Cardiac muscle cell (in vitro differentiated cells and primary cell): ENCODE data around the gene KLHL17. TPM values are rescaled to one million over a fixed set of nuclear protein-coding genes. Genes with fewer than 3 reads are reported as not detected.

Experiments used
- DNase-seq, 2 donors: peaks; one replicate each; pipeline versions ENCODE4 v3.0.0 to v3.0.0-alpha.2; 2010 to 2017; ENCODE audit warnings: low read depth in 1 of 2, low spot score in 1 of 2
- H3K27ac ChIP-seq: fragments of 200-600 bp; sonication (generic); 2 replicates; pipeline ENCODE4 v1.5.1; 2016
- H3K27me3 ChIP-seq: fragments of 200-600 bp; sonication (generic); 2 replicates; pipeline ENCODE4 v1.6.0; 2016; ENCODE audit warnings: control low read depth
- H3K36me3 ChIP-seq: fragments of 200-600 bp; sonication (generic); 2 replicates; pipeline ENCODE4 v1.5.1; 2016; ENCODE audit warnings: control low read depth
- H3K4me1 ChIP-seq: fragments of 200-600 bp; sonication (generic); 2 replicates; pipeline ENCODE4 v1.8.1; 2017; ENCODE audit warnings: low read depth, mild to moderate bottlenecking, mixed run types
- H3K4me3 ChIP-seq: fragments of 200-600 bp; sonication (generic); 2 replicates; pipeline ENCODE4 v1.5.1; 2016; ENCODE audit warnings: mild to moderate bottlenecking
- H3K9me3 ChIP-seq: fragments of 200-600 bp; sonication (generic); 2 replicates; pipeline ENCODE4 v1.5.1; 2017; ENCODE audit warnings: low read depth, mild to moderate bottlenecking, control low read depth
- polyA plus RNA-seq: library from polyadenylated mRNA; unstranded; fragments of >200 nt; fragmentation: Nextera tagmentation; extraction: Ambion mirVana; gene quantifications from 2 replicates; pipeline ENCODE4 v1.2.1, GENCODE V29; 2016
- total RNA-seq: library from RNA; depleted of rRNA; stranded (reverse); fragments of >200 nt; gene quantifications from 2 replicates; pipeline ENCODE4 v1.2.3, GENCODE V29; 2016
- TF ChIP-seq, protein P1 (sequence below): IDR thresholded peaks from 2 replicates; pipeline ENCODE4 v1.5.1; 2012; ENCODE audit warnings: low read depth, mild to moderate bottlenecking, low read length

Gene KLHL17
- total RNA-seq (16.2 and 42.9 TPM in 2 replicates), polyA plus RNA-seq (31.5 and 40.6 TPM in 2 replicates)

DNA sequence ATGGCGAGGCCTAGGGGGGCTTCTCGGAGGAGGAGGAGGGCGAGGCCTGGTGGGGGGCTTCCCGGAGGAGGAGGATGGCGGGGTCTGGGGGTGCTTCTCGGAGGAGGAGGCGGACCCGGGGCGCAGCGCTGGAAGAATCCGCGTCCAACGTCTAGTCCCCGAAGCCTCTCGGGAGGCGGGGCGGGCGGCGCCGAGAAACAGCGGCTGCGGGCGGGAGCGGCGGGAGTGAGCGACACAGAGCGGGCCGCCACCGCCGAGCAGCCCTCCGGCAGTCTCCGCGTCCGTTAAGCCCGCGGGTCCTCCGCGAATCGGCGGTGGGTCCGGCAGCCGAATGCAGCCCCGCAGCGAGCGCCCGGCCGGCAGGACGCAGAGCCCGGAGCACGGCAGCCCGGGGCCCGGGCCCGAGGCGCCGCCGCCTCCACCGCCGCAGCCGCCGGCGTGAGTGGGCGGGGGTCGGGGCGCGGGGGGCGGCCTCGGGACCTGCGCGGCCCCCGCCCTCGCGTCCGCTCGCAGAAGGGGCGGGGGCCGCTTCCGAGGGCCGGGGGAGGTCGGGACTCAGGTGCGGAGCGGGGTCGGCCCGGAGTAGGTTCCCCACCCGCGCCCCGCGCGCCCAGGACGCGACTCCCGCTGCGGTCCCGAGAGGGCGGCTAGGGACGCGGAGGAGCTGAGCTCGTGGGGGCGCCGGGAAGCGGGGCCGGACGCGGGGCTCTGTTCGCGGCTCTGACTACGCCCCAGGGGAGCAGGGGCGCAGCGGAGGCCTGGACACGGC lies at the start of gene KLHL17:
Gene KLHL17, plus strand, starts transcription at position 222 of the 769 bp plus-strand sequence. Its CDS starts 110 bp downstream, at position 332.
- H3K27ac ChIP-seq: no peak within 1 kb of the TSS

DNA sequence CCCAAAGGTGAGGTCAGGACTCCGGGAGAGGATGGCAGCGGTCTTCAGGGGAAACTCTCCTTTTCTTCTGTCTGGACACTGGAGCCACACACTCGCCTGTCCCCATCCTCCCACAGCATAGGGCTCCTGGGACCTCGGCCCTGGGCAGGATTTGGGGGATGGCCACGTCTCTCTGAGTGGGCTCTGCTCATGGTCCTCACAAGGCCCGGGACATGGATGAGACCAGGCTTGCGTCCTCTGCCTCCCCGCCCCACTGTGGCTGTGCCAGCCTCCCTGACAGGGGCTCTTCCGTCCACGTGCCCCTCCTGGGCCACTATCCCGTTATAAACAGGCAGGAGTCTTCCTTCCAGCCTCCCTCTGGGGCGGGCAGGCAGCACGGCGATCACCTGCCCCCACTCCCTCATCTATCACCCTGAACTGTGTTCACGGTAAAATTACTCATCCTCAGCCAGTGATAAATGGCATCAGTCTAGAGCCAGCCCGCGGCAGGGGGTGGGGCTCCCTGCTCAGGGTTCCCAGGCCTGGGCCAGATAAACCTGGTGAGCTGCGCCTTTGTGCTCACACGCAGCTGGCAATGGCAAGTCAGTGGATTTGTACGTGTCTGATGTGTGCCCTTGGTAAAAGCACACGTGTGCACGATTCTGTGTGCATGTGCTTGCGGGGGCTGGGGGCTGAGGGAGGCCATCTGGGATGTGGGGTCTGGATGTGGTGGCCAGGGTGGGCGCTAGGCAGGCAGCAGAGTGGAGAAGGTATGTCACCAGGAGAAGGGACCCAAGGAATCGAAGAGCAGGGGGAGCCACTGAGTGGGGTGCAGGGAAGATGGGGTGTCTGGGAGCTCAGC lies 49.3 kb upstream of the KLHL17 start:
- TF ChIP-seq, protein P1, sequence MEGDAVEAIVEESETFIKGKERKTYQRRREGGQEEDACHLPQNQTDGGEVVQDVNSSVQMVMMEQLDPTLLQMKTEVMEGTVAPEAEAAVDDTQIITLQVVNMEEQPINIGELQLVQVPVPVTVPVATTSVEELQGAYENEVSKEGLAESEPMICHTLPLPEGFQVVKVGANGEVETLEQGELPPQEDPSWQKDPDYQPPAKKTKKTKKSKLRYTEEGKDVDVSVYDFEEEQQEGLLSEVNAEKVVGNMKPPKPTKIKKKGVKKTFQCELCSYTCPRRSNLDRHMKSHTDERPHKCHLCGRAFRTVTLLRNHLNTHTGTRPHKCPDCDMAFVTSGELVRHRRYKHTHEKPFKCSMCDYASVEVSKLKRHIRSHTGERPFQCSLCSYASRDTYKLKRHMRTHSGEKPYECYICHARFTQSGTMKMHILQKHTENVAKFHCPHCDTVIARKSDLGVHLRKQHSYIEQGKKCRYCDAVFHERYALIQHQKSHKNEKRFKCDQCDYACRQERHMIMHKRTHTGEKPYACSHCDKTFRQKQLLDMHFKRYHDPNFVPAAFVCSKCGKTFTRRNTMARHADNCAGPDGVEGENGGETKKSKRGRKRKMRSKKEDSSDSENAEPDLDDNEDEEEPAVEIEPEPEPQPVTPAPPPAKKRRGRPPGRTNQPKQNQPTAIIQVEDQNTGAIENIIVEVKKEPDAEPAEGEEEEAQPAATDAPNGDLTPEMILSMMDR: no peak
- Histone ChIP-seq H3K27me3 (no peaks in the 10 kb centered on the region), H3K27ac (no peak overlapping the region), H3K4me3 (no peak overlapping the region), H3K36me3 (no peaks in the 10 kb centered on the region), H3K4me1 (peaks cover 7% of the 10 kb centered on the region), H3K9me3 (no peaks in the 10 kb centered on the region)
- DNase-seq: no peak

More for the DNA sequence above, at the start of gene KLHL17:
- Histone ChIP-seq H3K27me3 (peaks cover 8% of the 10 kb centered on the region), H3K9me3 (no peaks in the 10 kb centered on the region), H3K36me3 (peaks cover 7% of the 10 kb centered on the region), H3K4me1 (peaks cover 3% of the 10 kb centered on the region), H3K4me3 (peak within 1 kb of the TSS; percentile 94)
- TF ChIP-seq, protein P1: no peak
- DNase-seq: peak; percentile 75 to 78

DNA sequence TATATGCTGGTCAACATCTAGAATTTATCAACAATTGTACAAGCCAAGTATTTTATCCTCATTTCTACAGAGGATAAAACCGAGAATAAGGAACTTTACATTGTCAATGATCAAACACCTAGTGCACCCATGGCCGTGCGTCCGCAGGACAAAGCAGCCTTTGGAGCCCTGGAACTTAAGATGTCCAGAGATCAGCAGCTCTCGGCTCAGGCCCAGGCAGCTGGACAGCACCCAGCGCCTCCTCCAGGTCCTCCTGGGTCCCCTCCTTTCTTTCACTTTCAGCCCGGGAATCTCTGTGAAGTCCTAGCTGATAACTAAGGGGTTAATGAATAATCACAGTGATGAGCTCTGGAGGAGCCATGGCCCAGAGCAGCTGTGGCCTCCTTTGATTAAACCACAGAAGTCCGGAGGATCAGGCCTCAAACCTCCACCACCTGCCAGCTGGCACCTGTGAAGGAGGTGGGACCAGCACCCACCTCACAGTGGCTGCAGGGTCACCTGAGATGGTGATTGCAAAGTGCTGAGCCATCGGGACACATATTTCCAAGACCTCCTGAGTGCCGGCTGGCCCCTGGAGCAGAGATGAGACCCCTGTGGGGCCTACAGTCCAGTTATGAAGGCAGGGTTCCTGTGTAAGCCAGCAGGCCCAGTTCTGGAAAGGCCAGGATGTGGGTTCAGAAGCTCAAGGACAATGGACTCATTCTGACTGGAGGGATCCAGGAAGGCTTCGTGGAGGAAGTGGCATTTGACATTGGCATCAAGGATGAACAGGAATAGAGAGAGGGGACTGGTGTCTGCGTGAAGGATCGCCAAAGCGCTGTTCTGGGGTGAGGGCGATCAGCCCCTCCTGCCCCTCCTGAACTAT lies 48.3 kb upstream of the KLHL17 start:
- Histone ChIP-seq H3K36me3 (no peaks in the 10 kb centered on the region), H3K9me3 (no peaks in the 10 kb centered on the region), H3K27me3 (no peaks in the 10 kb centered on the region), H3K27ac (no peak overlapping the region), H3K4me1 (peaks cover 3% of the 10 kb centered on the region), H3K4me3 (no peak overlapping the region)
- no peak for DNase-seq
- TF ChIP-seq, protein P1: no peak

DNA sequence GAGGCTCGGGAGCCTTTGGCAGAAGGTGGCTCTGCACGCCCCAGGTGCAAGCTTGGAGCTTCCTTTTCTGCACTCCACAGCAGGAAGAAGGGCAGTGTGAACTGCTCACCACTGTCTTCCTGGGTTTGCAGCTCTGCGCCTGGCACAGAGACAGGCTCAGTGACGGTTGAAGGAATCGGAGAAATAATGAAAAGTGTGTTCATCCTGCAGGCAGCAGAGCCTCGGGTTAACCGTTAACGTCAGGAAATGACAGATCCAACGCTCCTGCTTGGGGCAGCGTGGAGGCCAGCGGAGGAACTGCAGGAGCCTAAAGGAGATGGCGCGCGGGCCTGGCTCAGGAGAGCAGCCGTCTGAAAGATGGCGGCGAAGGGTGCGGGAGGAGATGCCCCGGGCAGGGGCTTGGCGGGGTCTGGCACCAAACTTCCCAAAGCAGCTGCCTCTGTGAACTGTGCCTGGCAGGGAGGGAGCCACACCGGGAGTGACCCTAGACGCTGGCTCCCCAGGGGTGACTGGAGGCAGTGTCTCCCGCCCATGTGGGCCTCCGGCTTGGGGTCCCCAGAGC lies 47.6 kb upstream of the KLHL17 start:
- no peaks in the 10 kb centered on the region for H3K9me3 ChIP-seq
- H3K27me3 ChIP-seq: no peaks in the 10 kb centered on the region
- no peaks in the 10 kb centered on the region for H3K36me3 ChIP-seq
- H3K4me3 ChIP-seq: no peak overlapping the region
- no peak overlapping the region for H3K27ac ChIP-seq
- TF ChIP-seq, protein P1: peak; percentile 35
- peak in 1 of 2 donors; percentile 42 for DNase-seq
- H3K4me1 ChIP-seq: peaks cover 3% of the 10 kb centered on the region
